ENCODE data around the gene CALML4.

GRCh38 chr15:68218331-68218730 lies 13.2 kb upstream of the CALML4 start:
- no peak for TF ChIP-seq CTCF (IDR thresholded peaks at IDR 0.05; ENCODE audit: low read depth, low read length)
- no peak for TF ChIP-seq POLR2A (IDR thresholded peaks at IDR 0.05; ENCODE audit: extremely low read depth, insufficient read length)
